Gastroesophageal sphincter (tissue), 3 donors: Measurements from ENCODE around the gene MBTPS1.

Source experiments
- CTCF ChIP-seq, 4 experiments: fragments of 200-600 bp in 2 of 4; fragments of 450-650 bp in 2 of 4; sonication (generic) in 1 of 4; IDR thresholded peaks; one replicate each; pipeline ENCODE4 v1.5.1; 2017 to 2019; ENCODE audit warnings: antibody characterized with exemption in 4 of 4, mild to moderate bottlenecking in 2 of 4, moderate library complexity in 2 of 4
- POLR2AphosphoS5 ChIP-seq: sonication (generic); formaldehyde crosslinking; IDR thresholded peaks from one replicate; pipeline ENCODE4 v1.6.1; 2017; ENCODE audit warnings: antibody characterized with exemption

GRCh38 chr16:84093120-84093878 is 23.4 kb downstream of the MBTPS1 start:
- no peak for TF ChIP-seq CTCF (IDR thresholded peaks at IDR 0.05)
- TF ChIP-seq POLR2AphosphoS5 = no peak
